ENCODE results near the gene TBC1D2B.

TBC1D2B gene

DNA sequence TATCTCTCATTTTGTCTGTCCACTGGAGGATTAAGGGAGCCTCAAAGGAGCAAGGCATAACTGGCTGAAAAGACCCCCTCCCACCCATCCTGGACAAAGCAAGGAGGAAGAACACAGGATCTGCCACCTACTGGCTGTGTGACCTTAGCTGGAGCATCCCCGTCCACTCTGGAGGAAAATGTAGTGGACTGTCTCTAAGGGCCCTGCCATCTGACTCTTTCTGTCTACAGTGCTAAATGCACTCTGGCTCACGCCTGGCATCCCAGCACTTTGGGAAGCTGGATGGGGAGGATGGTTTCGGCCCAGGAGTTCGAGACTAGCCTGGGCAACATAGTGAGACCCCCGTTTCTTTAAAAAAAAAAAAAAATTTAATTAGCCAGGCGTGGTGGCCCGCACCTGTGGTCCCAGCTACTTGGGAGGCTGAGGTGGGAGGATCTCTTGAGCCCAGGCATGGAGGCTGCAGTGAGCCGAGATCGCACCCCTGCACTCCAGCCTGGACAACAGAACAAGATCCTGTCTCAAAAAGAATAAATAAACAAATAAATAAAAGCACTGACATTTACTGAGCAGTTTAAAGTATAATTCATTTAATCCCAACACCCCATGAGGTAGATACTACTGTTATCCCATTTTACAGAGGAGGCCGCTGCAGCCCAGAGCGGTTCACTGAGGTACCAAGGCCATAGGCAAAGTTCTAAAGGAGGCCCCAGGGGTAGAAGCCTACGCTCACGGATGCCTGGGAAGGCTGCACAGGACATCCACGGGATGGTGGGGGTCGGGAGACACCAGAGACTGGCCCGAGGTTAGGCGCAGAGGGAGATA is 1.1 kb downstream of the TBC1D2B start:
- no peak for TF ChIP-seq ZFX (IDR thresholded peaks at IDR 0.05)
- TF ChIP-seq, protein P1, sequence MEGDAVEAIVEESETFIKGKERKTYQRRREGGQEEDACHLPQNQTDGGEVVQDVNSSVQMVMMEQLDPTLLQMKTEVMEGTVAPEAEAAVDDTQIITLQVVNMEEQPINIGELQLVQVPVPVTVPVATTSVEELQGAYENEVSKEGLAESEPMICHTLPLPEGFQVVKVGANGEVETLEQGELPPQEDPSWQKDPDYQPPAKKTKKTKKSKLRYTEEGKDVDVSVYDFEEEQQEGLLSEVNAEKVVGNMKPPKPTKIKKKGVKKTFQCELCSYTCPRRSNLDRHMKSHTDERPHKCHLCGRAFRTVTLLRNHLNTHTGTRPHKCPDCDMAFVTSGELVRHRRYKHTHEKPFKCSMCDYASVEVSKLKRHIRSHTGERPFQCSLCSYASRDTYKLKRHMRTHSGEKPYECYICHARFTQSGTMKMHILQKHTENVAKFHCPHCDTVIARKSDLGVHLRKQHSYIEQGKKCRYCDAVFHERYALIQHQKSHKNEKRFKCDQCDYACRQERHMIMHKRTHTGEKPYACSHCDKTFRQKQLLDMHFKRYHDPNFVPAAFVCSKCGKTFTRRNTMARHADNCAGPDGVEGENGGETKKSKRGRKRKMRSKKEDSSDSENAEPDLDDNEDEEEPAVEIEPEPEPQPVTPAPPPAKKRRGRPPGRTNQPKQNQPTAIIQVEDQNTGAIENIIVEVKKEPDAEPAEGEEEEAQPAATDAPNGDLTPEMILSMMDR (conservative IDR thresholded peaks at IDR 0.05), result no peak
- H3K27ac ChIP-seq, result peak overlapping the region; percentile 73

DNA sequence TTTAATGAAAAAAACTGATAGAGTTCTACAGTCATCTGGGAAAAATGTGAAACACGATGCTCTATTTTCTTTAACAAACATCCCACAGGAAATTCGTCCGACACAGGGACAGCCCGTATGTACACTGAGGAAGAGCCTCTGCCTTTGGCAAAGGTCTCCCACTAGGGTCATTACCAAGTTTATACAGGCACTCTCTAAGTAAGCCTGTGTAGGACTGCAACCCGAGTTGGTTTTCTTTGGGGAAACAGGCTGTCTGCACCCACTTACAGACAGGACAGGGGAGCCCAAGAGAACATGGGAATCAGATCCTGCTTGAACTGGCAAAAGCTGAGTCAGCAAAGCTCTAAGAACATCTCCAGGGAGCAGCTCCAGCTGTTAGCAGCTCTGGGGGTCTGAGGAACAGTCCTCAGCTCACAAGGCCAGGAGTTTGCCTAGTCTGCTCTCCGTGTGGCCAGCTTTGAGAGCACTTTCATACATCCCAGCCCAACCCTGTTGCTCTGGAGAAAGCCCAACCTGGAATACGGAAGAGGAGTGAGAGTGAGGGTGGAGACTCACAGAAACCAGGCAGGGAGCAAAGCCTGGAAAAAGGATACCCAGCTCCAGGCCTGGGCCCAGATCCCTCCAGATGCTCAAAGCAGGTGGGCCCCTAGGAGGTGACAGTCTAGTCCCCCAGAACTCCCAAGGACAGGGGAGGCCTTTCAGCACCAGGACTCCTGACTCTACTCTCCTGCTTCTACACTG is 1.9 kb downstream of the TBC1D2B start:
- no peak for TF ChIP-seq ZFX (IDR thresholded peaks at IDR 0.05)
- TF ChIP-seq, protein P1 (conservative IDR thresholded peaks at IDR 0.05), result no peak
- H3K27ac ChIP-seq, result no peak overlapping the region

DNA sequence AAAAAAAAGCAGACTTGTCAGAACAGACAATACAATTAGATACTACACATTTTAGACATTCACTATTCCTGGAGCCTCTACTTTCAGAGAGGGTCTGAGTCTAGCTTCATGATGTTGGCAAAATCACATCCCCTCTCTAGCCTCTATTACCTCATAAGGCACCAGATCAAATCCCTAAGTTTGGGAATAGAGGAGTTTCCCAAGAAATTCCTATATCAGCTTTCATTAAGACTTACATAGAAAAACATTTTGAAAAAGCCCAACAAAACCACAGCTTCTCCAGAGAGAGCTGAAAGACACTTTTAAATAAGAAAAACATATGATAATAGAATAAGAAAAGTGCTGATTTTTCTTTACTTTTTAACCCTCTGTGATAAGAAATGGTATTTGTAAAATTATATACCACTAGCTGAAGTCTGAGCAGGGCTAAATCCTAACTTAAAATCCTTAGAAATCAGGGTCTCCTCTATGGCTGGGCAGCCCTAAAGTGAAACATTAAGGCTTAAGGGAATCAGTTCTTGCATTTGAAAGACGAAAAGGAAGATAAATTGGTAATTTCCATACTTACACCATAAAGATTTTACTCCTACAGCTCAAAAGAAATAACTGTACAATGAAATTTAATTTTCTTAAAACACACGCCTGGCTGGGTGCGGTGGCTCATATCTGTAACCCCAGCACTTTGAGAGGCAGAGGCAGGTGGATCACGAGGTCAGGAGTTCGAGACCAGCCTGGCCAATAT is 4.3 kb downstream of the TBC1D2B start:
- no peak overlapping the region for H3K27ac ChIP-seq
- TF ChIP-seq, protein P1 (conservative IDR thresholded peaks at IDR 0.05), result no peak
- no peak for TF ChIP-seq ZFX (IDR thresholded peaks at IDR 0.05)

DNA sequence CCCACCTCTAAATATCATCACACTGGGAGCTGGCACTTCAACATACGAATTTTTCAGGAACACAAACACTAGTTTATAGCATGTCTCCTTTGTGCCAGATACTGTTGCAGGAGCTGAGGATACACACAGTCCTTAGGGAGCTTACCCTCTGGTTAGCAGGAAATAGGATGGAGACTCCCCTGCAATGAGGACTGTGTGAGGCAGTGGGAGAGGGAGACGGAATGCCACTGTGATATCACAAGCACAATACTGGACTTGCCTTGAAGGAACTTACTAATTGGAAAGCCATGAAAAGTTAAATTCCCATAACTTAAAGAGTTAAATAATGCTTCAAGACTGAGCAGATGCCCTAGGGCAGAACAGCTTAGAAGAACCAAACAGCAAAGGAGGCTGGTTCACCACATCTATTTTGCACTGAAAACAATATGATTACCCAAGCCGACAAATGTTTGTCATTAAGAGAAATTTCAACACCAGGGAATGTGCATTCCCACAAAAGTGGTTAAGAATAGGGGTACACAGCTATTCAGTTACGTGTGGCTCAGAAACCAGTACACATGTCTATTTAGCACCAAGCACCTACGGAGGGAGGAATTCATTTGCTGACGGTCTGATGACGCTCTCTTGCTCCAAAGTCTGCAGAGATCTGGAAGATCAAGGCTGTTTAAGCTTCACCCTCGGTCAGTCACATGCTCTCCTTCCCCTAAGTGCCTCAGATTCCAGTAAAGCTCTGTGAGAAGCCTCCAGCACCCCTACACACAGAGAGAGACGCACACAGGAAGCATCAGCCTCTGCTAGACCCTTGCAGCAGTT is 5.2 kb downstream of the TBC1D2B start:
- H3K27ac ChIP-seq, result no peak overlapping the region
- TF ChIP-seq, protein P1 (conservative IDR thresholded peaks at IDR 0.05), result no peak
- no peak for TF ChIP-seq ZFX (IDR thresholded peaks at IDR 0.05)

DNA sequence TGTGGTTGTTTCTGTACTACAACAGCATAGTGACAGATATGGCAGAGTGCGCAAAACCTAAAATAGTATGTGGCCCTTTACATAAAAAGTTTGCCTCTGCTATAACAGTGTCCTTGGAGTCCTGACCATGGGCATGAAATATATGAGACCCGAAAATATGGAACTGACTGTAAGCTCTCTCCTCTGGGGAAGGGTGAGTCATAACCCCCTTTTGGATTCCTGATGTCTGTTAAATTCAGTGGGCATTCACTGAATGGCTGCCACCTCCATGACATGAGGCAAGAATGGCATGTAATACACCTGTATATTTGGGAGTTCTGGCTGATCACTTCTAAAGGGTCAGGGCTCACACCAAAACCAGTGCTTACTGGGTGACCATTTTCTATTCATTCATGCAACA is 6.1 kb downstream of the TBC1D2B start:
- TF ChIP-seq, protein P1 (conservative IDR thresholded peaks at IDR 0.05), result no peak
- no peak for TF ChIP-seq ZFX (IDR thresholded peaks at IDR 0.05)
- no peak overlapping the region for H3K27ac ChIP-seq

DNA sequence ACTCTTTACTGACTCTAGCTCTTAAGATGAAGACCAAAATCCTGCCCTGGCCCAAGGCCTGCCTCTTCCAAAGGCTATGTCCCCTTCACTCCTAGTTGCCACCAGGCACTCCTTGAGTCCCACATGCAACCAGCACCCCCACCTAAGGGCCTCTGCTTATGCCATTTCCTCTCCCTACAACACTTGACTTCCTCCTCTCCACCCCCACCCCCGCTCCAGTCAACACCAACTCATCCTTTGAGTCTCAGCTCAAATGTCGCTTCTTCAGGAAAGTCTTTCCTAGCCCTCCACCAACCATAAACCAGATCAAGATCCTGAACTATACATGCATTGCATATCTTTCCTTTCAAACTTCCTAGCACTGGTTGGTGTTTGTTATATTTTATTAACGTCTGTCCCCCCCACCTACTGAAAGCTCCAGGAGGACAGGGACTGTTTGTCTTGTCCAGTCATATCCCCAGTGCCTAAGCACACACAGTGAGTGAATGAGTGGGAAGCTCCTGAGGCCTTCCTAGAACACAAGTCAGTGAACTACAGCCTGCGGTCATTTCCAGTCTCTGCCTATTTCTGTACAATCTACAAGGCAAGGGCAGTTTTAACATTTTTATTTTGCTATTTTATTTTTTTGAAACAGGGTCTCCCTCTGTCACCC is 7.3 kb downstream of the TBC1D2B start:
- no peak overlapping the region for H3K27ac ChIP-seq
- TF ChIP-seq, protein P1 (conservative IDR thresholded peaks at IDR 0.05), result no peak
- no peak for TF ChIP-seq ZFX (IDR thresholded peaks at IDR 0.05)
